ENCODE measurements around the gene ZNF17.

The ZNF17 gene

DNA sequence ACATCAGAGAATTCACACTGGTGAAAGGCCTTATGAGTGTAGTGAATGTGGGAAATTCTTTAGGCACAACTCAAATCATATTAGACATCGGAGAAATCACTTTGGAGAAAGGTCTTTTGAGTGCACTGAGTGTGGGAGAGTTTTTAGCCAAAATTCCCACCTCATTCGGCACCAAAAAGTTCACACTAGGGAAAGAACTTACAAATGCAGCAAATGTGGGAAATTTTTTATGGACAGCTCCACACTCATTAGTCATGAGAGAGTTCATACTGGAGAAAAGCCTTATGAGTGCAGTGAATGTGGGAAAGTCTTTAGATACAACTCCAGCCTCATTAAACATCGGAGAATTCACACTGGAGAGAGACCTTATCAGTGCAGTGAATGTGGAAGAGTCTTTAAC, 10.1 kb downstream of the ZNF17 start:
- no peak for DNase-seq

DNA sequence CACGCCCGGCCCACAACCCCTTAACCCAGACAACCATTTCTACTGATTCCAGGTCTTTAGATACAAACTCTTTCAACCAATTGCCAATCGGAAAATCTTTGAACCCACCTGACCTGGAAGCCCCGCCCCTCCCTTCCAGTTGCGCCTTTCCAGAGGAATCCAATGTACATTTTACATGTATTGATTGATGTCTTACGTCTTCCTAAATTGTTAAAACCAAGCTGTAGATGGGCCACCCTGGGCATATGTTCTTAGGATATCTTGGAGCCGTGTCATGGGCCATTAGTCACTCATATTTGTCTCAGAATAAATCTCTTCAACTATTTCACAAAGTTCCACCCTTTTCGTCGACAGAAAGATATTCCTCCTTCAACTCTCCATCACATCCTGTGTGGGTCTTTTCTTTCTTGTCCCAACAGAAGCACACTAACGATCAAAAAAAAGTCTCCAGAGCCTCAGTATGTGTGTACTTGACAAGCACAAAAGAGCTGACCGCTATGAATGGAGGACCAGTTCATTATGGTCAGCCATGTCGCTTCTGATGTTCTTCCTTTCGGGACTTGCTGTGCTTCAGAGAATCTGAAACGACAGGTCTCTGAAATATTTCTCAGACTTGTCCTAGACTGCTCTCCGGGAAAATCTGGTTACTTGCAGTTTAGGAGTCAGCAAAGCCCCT, 23.6 kb downstream of the ZNF17 start:
- no peak for DNase-seq

DNA sequence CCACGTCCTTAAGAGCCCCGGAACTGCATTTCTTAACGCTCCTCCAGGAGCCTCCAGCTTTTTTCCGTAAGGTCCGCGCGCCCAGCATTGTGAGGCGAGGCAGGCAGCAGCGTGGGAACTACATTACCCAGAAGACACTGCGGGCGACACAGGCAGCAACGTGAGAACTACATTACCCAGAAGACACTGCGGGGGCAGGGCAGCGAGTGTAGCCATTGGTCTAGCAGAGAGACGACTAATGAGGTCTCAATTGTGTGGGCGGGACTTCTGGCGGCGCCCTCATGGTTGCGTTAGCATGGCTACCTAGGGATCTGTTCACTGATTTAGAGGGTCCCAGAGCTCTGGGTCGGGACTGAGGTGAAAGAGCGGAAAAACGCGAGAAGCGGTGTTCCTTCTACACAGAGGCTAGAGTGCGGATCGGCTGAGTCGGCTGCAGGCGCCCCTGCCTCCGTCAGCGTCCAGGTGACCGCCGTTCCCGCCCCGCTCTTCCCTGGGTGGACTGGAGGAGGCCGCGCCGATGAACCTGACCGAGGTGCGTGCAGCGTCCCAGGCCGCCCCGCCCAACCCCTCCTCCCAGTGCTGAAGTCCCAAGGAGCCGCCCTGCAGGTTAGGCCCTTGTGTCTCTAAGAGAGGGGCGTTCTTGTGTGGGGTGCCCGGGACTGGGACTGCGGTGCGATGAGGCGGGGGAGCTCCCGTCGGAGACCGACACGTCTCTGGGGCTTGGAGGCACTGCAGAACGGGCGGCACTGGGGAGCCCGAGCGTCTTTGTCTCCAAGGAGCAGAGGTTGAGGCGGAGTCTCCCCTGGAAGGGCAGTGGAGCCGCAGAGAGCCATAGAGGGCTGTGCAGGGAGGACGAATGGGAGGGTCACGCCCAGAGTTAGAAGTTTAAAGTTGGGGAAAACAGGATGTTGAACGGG, 24.4 kb downstream of the ZNF17 start, which contains the start of gene ZNF749:
ZNF749 (plus strand) TSS at position 264 of the 917 bp plus-strand sequence; CDS start at position 518, 254 bp downstream.
- peak; percentile 69 to 99 (median 96) for DNase-seq

DNA sequence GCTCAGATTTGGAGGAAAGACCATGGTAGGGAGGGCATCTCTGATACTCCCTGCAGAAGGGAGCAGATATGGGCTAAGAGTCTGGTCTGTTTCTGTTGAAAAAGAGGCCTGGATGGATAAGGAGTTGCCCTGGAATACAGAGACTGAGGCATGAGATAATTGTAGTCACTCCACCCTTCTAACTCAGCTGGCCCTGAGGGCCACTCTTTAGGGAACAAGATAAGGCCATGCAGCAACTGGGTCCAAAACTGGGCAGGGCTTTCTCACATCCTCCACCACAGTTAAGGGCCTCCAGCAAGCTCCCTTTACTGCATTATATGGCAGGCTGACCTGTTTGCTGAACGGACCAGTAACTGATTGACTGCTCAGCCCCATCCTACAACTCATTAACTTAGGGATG, 25.5 kb downstream of the ZNF17 start:
- DNase-seq: no peak

DNA sequence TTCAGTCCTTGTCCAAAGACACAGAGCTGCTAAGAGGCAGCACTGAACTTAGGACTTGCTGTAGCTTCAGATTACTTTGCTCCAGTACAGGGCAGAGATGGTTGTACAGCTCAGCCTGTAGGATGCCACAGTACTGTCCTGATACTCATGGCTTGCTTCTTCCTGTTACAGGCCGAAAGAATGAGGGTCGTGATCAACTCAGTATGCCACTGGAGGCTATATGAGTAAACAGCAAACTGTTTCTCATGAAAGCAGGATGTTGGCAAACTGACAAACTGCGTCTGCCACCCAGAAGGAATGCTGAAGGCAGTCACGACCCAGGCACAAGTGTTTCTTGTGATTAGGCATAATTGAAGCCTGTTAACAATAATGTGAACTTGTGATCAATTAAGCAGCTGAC, 27.0 kb downstream of the ZNF17 start:
- DNase-seq: no peak

DNA sequence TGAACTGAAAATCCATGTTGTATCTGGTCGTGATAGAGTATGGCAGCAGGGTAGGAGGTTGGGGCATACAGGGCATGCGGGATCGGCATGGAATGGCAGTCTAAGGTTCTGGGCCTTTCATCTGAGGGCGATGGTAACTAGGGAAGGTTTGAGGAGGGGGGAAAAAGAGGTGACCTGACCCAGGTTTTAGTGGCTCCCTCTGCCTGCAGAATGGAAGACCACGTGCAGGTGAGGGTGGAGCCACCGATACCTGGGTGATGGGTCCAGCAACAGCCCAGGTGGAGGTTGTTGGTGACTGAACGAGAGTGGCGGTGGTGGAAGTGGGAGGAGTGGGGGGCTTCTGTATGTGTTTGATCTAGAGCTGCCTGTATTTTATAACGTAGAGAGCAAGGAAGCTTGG, 28.0 kb downstream of the ZNF17 start:
- no peak for DNase-seq

DNA sequence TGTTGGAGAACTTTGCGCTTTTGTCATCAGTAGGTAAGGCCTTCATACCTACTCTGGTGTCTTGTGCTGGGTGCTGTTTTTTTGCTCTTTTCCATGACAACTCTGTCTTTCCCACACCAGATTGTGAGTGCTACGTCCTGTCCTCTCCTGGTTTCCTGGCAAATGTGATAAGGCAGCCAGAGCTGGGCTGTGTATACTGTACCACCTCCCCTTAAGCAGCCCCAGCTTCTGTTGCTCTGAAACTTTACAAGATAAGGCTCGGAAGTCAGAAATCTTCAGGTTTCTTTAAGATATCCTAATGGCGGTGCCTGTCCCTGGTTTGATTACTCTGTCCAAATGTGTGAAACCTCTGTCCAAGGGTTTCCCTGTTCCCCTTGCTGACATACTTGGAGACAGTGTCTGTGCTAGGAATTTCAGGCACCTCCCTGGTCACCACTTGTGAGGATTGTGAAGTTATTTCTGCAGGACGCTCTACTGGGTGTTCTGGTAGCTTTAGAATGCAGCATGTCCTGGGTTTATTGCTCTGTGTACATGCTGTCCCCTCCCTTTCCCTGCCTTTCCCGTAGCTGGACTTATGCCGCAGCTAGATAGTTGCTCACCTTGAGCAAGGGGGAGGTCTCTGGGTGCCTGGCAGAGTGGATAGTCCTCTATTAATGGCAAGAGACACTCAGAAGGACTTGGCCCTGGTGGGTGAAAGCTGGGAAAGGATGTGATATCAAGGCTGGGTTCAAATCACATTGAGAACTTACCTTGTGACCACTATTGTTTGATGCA, 31.2 kb downstream of the ZNF17 start:
- peak in 1 of 58 donors; percentile 2 for DNase-seq

DNA sequence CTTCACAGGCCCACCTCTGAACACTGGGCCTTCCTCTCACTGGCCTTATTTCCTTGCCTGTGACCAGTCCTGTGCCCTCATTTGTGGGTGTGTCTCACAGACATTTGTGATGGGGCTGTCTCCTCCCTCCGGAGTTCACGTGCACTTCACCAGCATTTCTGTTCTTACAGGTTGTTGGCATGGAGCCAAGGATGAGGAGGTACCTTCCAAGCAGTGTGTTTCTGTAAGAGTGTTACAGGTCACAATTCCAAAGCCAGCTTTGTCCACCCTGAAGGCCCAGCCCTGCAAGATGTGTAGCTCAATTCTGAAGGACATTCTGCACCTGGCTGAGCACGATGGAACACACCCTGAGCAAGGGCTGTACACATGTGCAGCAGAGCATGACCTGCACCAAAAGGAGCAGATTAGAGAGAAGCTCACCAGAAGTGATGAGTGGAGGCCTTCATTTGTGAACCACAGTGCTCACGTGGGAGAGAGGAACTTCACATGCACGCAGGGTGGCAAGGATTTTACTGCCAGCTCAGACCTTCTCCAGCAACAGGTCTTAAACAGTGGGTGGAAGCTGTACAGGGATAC, 32.2 kb downstream of the ZNF17 start:
- DNase-seq: no peak

DNA sequence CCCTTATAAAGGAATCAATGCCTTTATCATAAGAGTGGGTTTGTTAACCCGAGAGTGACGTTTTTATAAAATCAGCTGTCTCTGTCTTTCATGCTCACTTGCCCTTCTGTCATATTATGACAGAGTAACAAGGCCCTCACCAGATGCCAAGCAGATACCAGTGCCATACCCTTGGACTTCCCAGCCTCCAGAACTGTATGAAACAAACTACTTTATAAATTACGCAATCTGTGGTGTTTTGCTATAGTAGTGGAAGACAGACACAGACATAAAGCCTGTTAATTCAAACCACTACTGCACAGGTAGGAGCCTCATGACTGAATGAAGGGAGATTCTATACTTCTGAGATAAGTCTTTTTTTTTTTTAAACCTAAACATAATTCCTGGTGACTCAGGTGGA, 41.3 kb downstream of the ZNF17 start:
- no peak for DNase-seq

DNA sequence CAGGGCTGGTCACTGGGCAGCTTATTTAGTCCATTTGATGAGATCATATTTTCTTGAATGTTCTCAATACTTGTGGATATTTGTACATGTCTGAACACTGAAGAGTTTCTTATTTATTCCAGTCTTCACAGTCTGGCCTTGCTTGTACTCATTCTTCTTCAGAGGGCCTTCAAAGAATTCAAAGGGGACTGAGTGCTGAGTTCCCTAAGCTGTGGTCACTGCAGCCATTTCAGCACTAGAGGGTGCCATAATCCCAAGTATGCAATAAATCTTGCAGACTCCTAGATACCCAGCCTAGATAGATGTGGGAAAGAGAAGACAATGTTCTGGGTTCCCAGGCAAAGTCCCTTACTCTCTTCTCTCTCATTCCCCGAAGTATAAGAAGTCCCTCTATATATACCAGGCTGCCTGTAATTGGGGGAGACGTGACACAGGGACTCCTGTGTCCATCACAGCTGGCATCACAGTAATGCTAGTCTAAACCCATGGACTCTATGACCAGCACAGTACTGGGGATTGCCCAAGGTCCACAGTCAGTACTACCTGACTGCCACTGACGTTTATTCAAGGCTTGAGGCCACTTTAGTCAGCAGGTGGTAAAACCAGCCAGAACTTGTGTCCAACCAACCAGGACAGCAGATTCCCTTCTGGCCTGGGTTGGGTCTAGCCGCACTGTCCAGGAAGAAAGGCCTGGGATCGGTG, 54.9 kb downstream of the ZNF17 start:
- DNase-seq: no peak

DNA sequence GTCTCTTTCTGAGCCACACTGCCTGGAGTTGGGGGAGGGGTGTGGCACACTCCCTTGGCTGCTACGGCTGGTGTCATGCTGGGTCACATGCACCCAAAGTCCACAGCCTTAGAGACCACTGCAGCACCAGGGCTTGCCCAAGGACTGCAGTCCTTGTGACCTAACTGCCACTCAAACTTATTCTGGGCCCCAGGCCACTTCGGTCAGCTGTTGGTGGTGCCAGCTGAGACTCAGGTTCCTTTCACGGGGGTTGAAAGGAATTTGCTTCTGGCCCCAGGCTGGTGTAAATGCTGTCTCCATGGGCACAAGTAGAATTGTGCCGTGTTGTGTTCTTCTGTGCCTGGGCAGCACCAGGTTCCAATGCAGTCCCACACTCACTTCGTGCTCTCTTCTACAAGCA, 55.5 kb downstream of the ZNF17 start:
- DNase-seq: no peak
